CD4-positive, CD25-positive, alpha-beta regulatory T cell (primary cell): ENCODE measurements around the gene DIP2C. TPM values are rescaled to one million over a fixed set of nuclear protein-coding genes. Genes with fewer than 3 reads are reported as not detected.
A peak's percentile ranks its signal among the peaks of the same experiment; 100 is the strongest.

Source experiments
- ATAC-seq, 2 donors: fragments of 150-1000 bp; cut with Tn5 transposase; one replicate each; pipeline ENCODE4 v1.10.0; 2021; ENCODE audit warnings: low read depth in 2 of 2, moderate number of reproducible peaks in 2 of 2, moderate library complexity in 1 of 2
- DNase-seq, 3 donors: peaks; one replicate each; pipeline versions ENCODE4 v3.0.0 to v3.0.0-alpha.2; 2012 to 2022; ENCODE audit warnings: mixed read lengths in 1 of 3
- H3K27ac ChIP-seq: one replicate; pipeline ENCODE4 v1.7.0; 2013; ENCODE audit warnings: mild to moderate bottlenecking, low read length; ENCODE audit not compliant: insufficient read depth, poor library complexity, severe bottlenecking
- H3K27me3 ChIP-seq: one replicate; pipeline ENCODE4 v1.7.0; 2013; ENCODE audit warnings: low read length; ENCODE audit not compliant: control insufficient read depth, insufficient read depth
- H3K36me3 ChIP-seq: one replicate; pipeline ENCODE4 v1.7.0; 2013; ENCODE audit warnings: mild to moderate bottlenecking, low read length, moderate library complexity; ENCODE audit not compliant: control insufficient read depth, insufficient read depth
- H3K4me1 ChIP-seq: 2 replicates; pipeline ENCODE4 v1.7.0; 2013; ENCODE audit warnings: mild to moderate bottlenecking, low read length; ENCODE audit not compliant: insufficient read depth, control insufficient read depth, poor library complexity, severe bottlenecking
- H3K4me3 ChIP-seq: one replicate; pipeline ENCODE4 v1.7.0; 2013; ENCODE audit warnings: low read depth, mild to moderate bottlenecking, low read length, moderate library complexity
- H3K9me3 ChIP-seq, 2 experiments: 1 replicate in 1 of 2; 2 replicates in 1 of 2; pipeline ENCODE4 v1.7.0; 2013; ENCODE audit warnings: low read length in 2 of 2, mild to moderate bottlenecking in 1 of 2, moderate library complexity in 1 of 2; ENCODE audit not compliant: control insufficient read depth in 2 of 2
- H3K27ac Mint-ChIP-seq, 3 donors: one replicate each; pipeline ENCODE4 v1.8.0; 2020 to 2022; ENCODE audit warnings: mild to moderate bottlenecking in 3 of 3, mixed read lengths in 3 of 3, moderate library complexity in 2 of 3
- H3K27me3 Mint-ChIP-seq: one replicate; pipeline ENCODE4 v1.8.0; 2022; ENCODE audit warnings: mild to moderate bottlenecking, mixed read lengths
- H3K36me3 Mint-ChIP-seq: one replicate; pipeline ENCODE4 v1.8.0; 2020; ENCODE audit warnings: mixed read lengths
- H3K4me1 Mint-ChIP-seq, 4 donors: one replicate each; pipeline ENCODE4 v1.8.0; 2020 to 2022; ENCODE audit warnings: mixed read lengths in 4 of 4, mild to moderate bottlenecking in 1 of 4
- H3K4me3 Mint-ChIP-seq, 4 donors: one replicate each; pipeline ENCODE4 v1.8.0; 2020 to 2022; ENCODE audit warnings: mild to moderate bottlenecking in 4 of 4, mixed read lengths in 4 of 4, moderate library complexity in 3 of 4
- H3K9me3 Mint-ChIP-seq, 7 donors: one replicate each; pipeline ENCODE4 v1.8.0; 2020 to 2022; ENCODE audit warnings: mixed read lengths in 7 of 7, mild to moderate bottlenecking in 3 of 7, moderate library complexity in 2 of 7
- polyA plus RNA-seq, 4 donors: library from polyadenylated mRNA; unstranded; fragments of 300-500 nt; fragmentation: Illumina TruSeq; gene quantifications; one replicate each; pipeline ENCODE4 v1.2.3, GENCODE V29; 2021
- total RNA-seq: library from RNA; stranded (reverse); gene quantifications from one replicate; pipeline ENCODE4 v1.2.3, GENCODE V29; 2022

DIP2C gene
- total and polyA plus RNA-seq, 5 donors from 2014 or later: 0.47 to 4.1 (median 0.54) TPM

DNA sequence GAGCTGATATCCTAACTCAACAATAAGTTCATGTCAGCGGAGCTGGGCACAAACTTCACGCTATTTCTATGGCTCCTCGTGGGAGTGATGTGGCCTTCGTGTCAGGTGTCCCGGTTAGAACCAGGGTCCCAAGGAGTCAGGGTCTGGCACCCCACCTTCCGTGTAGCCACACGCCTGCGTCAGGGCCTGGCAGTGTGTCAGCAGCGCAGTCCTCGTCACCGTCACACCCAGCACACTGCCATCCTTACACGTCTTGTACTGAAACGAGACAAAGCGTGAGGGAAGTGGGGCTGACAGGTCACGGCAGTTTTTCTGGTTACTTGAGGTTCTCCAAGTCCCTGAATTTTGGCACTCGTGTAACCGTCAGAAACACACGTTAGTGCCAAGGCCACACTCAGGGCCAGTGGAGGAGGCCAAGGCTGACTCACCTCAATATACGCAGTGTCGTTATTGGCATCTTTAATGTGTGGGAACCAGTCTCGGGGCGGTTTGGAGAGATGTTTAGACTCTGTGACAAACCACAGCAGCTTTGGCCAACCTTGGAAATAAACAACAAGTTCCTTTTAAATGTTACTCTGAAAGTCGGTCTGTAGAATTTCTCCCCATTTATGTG lies 299.5 kb downstream of the DIP2C start:
- Histone ChIP-seq H3K27me3 (no peaks in the 10 kb centered on the region), H3K9me3 (no peaks in the 10 kb centered on the region), H3K4me1 (no peaks in the 10 kb centered on the region), H3K36me3 (peaks cover 3% of the 10 kb centered on the region), H3K27ac (no peak overlapping the region), H3K4me3 (no peak overlapping the region)
- H3K9me3 Mint-ChIP-seq: peaks cover 0 to 1% (median 0%) of the 10 kb centered on the region in 7 donors
- no peaks in the 10 kb centered on the region for H3K4me1 Mint-ChIP-seq
- no peak overlapping the region for H3K4me3 Mint-ChIP-seq
- peak overlapping the region in 1 of 3 donors; percentile 5 for H3K27ac Mint-ChIP-seq
- H3K27me3 Mint-ChIP-seq: no peaks in the 10 kb centered on the region
- ATAC-seq: no peak
- DNase-seq: no peak
- H3K36me3 Mint-ChIP-seq: peaks cover 15% of the 10 kb centered on the region

- Mint-ChIP-seq H3K27ac (no peak overlapping the region), H3K4me1 (no peaks in the 10 kb centered on the region), H3K36me3 (peaks cover 15% of the 10 kb centered on the region), H3K9me3 (peaks cover 0 to 1% (median 0%) of the 10 kb centered on the region in 7 donors), H3K4me3 (no peak overlapping the region), H3K27me3 (no peaks in the 10 kb centered on the region)
- ATAC-seq: no peak
- H3K27me3 ChIP-seq: no peaks in the 10 kb centered on the region
- no peaks in the 10 kb centered on the region for H3K9me3 ChIP-seq
- no peak for DNase-seq
- no peak overlapping the region for H3K27ac ChIP-seq
- H3K36me3 ChIP-seq: peaks cover 3% of the 10 kb centered on the region
- H3K4me3 ChIP-seq: no peak overlapping the region
- H3K4me1 ChIP-seq: no peaks in the 10 kb centered on the region
Measured at GRCh38 chr10:389261-389790, 300.1 kb downstream of the DIP2C start.

DNA sequence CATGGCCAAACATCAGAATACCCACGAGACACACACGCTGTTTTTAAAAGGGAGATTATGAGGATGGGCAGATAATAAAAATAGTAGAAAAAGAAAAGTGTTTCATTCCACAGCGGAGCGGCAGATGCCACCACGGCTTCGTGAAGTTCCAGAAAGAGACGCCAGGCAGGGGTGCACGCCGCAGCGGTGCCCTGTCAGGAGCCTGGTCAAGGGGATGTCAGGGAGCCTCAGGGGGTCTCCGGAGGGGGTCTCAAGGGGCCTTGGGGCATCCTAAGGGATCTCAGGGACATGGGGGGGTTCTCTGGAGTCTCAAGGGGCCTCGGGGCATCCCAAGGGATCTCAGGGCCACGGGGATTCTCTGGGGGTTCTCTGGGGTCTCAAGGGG lies 300.8 kb downstream of the DIP2C start:
- H3K4me3 ChIP-seq: no peak overlapping the region
- Mint-ChIP-seq H3K4me1 (no peaks in the 10 kb centered on the region), H3K9me3 (no peaks in the 10 kb centered on the region), H3K36me3 (peaks cover 15% of the 10 kb centered on the region), H3K27me3 (no peaks in the 10 kb centered on the region), H3K4me3 (no peak overlapping the region), H3K27ac (peak overlapping the region in 1 of 3 donors; percentile 91)
- H3K4me1 ChIP-seq: no peaks in the 10 kb centered on the region
- H3K27ac ChIP-seq: no peak overlapping the region
- ATAC-seq (no peak), DNase-seq (no peak)
- H3K9me3 ChIP-seq: no peaks in the 10 kb centered on the region
- no peaks in the 10 kb centered on the region for H3K27me3 ChIP-seq
- peaks cover 3% of the 10 kb centered on the region for H3K36me3 ChIP-seq

DNA sequence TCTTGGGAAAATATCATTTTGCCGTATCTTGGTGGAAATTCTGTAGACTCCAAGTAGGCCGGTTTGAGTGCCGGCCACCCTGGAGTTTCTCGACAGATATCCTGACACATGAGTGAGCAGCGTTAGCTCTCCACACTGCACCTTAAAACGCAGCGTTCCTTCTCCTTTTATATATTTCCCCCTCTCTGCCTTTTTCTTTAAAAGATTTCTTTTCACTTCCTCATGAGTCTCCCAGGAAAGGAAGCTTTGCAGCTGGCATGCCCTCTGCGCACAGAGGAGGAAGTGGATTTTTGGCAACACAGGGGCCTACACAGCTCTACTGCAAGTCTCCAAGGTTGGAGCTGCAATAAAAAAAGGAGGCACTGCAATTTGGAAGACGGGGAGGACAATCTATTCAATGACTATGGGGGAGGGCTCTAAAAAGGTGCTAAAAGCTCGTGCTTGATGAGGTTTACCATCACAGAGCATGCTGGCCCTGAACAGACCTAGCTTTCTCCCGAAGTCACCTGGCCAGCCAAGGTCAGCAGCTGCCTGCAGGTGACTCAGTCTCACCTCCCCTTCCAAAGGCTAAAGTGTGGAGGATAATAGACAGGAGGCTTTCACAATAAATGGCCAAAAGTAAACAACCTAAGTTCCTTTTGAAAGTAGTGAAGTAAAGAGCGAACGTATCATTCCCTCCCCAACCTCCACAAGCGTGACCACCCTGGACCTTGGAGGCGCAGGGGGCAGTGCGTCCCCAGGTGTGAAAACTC lies 301.4 kb downstream of the DIP2C start:
- Histone ChIP-seq H3K27me3 (no peaks in the 10 kb centered on the region), H3K4me3 (no peak overlapping the region), H3K9me3 (no peaks in the 10 kb centered on the region), H3K36me3 (peaks cover 3% of the 10 kb centered on the region), H3K4me1 (no peaks in the 10 kb centered on the region), H3K27ac (no peak overlapping the region)
- DNase-seq (no peak), ATAC-seq (no peak)
- no peaks in the 10 kb centered on the region for H3K27me3 Mint-ChIP-seq
- no peak overlapping the region for H3K4me3 Mint-ChIP-seq
- no peaks in the 10 kb centered on the region for H3K4me1 Mint-ChIP-seq
- no peaks in the 10 kb centered on the region for H3K9me3 Mint-ChIP-seq
- peak overlapping the region in 1 of 3 donors; percentile 91 for H3K27ac Mint-ChIP-seq
- peaks cover 15% of the 10 kb centered on the region for H3K36me3 Mint-ChIP-seq

DNA sequence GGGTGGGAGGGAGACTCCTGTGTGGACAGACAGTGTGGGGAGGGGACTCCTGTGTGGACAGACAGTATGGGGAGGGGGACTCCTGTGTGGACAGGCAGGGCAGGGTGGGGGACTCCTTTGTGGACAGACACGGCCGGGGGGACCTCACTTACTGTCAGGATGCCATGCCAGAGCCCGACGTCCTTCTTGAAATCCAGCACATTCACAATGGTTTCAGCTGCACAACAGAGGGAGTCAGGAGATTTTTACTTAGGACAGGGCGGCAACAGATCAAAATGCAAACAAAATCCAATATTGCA lies 301.9 kb downstream of the DIP2C start:
- Mint-ChIP-seq H3K27me3 (no peaks in the 10 kb centered on the region), H3K4me1 (no peaks in the 10 kb centered on the region)
- no peak for DNase-seq

DNA sequence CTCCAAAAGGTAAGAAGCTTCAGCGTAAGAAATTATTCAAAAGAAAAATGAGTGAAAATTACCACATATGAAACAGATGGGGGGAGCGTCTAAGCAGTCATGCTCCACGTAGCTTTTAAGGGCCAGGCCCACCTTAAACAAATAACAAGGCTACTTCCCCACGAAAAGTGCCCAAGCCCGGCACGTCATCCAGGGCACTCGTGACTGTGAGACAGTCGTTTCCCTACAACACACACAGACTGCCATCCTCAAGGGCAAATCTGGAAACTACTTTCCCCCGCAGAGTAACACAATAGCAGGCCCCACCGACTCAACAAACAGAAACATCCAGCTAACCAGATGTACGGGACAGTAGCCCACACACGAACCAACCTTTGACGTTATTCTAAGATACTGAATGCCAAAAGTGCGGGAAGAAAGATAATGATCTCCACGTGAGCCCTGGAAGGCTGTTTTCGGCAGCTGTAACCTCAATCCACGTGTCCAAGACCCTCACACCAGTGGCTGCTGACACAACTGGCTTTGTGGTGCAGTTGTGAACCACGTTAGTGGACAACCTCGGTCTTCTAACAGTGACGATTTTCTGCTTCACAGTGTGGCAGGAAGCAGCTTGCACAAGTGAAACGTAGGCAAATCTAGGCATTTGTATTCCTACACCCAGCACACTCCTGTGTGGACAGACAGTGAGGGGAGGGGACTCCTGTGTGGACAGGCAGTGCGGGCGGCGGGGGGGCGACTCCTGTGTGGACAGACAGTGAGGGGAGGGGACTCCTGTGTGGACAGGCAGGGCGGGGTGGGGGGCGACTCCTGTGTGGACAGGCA lies 302.5 kb downstream of the DIP2C start:
- Mint-ChIP-seq H3K36me3 (peaks cover 20% of the 10 kb centered on the region), H3K4me1 (no peaks in the 10 kb centered on the region), H3K27ac (peak overlapping the region in 1 of 3 donors; percentile 27), H3K9me3 (no peaks in the 10 kb centered on the region), H3K27me3 (no peaks in the 10 kb centered on the region), H3K4me3 (no peak overlapping the region)
- H3K4me3 ChIP-seq: no peak overlapping the region
- no peak for DNase-seq
- H3K27me3 ChIP-seq: no peaks in the 10 kb centered on the region
- no peaks in the 10 kb centered on the region for H3K9me3 ChIP-seq
- no peak for ATAC-seq
- no peaks in the 10 kb centered on the region for H3K4me1 ChIP-seq
- H3K36me3 ChIP-seq: peaks cover 3% of the 10 kb centered on the region
- H3K27ac ChIP-seq: no peak overlapping the region

More for the DNA sequence above, 301.9 kb downstream of the DIP2C start:
- H3K9me3 ChIP-seq: no peaks in the 10 kb centered on the region
- no peaks in the 10 kb centered on the region for H3K4me1 ChIP-seq
- H3K27me3 ChIP-seq: no peaks in the 10 kb centered on the region
- ATAC-seq: no peak
- Mint-ChIP-seq H3K27ac (no peak overlapping the region), H3K36me3 (peaks cover 16% of the 10 kb centered on the region), H3K4me3 (no peak overlapping the region), H3K9me3 (no peaks in the 10 kb centered on the region)
- peaks cover 3% of the 10 kb centered on the region for H3K36me3 ChIP-seq
- H3K27ac ChIP-seq: no peak overlapping the region
- H3K4me3 ChIP-seq: no peak overlapping the region

DNA sequence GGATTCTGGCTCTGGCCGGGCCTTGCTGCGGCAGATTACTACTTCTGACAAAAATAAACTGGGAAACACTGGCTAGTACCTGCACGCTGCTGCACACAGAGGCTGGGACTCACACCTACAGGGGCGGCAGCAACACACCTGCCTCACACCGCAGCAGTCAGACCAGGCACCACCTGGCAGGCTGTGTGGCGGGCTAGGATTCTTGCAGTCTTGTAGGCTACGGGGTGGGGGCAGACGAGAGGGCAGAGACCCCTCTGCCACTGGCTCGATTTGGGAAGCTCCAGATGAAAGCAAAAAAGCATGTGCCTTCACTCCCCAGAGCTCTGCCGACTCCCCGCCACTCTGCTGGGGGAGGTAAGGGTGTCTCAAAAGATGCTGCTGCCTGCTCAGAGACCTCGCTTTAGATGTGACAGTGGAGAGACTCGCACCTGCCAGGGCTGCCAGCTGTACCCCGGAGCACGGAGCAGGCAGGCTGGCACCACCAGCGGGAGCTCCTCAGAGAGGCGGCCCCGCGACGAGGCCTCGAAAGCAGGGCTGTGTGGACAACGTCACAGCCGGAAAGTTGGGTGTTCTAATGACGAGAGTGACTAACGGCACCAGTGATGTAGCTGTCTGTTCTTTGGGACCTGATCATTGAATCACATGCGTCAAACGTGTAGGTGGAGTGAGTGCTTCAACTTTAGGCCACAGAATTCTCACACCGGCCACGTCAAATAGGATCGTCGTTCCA lies 303.7 kb downstream of the DIP2C start:
- ATAC-seq (no peak), DNase-seq (no peak)
- peaks cover 3% of the 10 kb centered on the region for H3K36me3 ChIP-seq
- H3K4me1 Mint-ChIP-seq: no peaks in the 10 kb centered on the region
- no peaks in the 10 kb centered on the region for H3K27me3 ChIP-seq
- no peaks in the 10 kb centered on the region for H3K4me1 ChIP-seq
- H3K4me3 ChIP-seq: no peak overlapping the region
- no peaks in the 10 kb centered on the region for H3K27me3 Mint-ChIP-seq
- no peak overlapping the region for H3K27ac Mint-ChIP-seq
- H3K36me3 Mint-ChIP-seq: peaks cover 30% of the 10 kb centered on the region
- H3K4me3 Mint-ChIP-seq: no peak overlapping the region
- H3K27ac ChIP-seq: no peak overlapping the region
- no peaks in the 10 kb centered on the region for H3K9me3 ChIP-seq
- peaks cover 0 to 2% (median 0%) of the 10 kb centered on the region in 7 donors for H3K9me3 Mint-ChIP-seq
